NCI-H446 treated with DMSO at 0.1 percent for 48 hours (cell line): ENCODE data around the gene SPRTN.
"Not testable (repeated sequence)": the region's sequence is repeated elsewhere in the genome, so short reads cannot be mapped to it uniquely, and the experiment has no call there.

Source experiments
- DNase-seq: peaks from one replicate; lab custom pipeline; 2025; lab: John Stamatoyannopoulos, UW

The SPRTN gene

DNA sequence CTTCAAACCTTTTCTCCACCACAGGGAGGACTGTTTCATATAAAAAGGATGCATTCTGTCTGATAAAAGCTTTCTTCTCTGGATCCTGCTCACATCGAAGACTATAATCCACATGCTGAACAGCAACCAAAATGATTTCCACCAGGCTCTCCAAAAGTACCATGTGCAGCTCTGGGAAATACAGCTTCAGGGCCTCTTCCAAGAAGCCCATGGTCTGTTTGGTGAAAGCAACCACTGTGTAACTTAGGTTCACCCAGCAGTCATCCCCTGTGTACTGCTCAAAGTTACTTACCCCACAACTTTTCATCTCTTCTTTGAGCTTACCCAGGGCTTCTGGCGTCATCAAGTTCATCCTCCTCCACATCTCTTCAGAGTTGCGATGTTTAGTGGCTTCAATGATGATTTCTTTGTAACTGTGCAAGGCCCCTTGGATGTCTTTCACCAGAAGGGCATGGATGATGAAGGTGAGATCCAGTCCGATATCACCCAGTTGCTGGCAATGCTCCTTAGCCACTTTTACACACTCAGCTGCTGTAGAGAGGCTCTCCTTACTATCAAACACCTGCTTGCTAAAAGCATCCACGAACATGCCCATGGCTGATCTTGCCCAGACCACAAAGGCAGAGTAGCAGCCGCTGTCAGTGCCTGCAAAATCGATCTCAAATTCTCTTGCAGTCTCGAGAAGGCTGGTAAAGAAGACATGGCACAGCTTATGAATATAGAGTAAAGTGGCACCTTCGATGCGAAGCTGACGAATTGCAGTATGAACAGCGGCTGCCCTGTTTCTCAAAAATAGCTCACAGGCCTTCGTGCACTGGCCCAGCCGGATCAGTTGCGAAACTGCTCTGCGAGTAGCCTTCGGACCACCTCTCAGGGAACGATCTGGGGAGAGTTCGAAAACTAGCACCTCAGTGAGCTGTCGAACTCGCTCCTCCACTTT, 2.2 kb upstream of the SPRTN start:
- DNase-seq: no peak

DNA sequence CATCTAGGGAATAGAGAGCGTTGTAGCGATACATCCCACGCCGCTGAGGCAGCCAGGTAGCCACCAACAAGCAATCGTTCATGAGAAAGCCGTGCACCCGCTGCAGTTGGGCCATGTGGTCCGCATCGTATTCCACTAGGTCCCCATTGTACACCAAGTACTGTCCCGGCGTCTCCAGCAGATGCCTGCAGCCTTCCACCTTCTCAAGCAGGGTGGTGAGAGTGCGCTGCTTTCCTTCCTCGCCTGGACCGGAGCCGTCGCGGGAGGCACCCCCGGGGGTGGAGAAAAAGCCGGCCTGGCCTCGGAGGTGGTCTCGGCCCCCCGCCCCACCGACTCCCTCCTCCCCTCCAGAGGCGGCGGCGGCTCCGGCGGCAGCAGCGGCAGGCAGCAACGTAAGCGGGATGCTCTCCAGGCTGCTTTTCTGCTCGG, 1.0 kb upstream of the SPRTN start:
- DNase-seq: no peak

DNA sequence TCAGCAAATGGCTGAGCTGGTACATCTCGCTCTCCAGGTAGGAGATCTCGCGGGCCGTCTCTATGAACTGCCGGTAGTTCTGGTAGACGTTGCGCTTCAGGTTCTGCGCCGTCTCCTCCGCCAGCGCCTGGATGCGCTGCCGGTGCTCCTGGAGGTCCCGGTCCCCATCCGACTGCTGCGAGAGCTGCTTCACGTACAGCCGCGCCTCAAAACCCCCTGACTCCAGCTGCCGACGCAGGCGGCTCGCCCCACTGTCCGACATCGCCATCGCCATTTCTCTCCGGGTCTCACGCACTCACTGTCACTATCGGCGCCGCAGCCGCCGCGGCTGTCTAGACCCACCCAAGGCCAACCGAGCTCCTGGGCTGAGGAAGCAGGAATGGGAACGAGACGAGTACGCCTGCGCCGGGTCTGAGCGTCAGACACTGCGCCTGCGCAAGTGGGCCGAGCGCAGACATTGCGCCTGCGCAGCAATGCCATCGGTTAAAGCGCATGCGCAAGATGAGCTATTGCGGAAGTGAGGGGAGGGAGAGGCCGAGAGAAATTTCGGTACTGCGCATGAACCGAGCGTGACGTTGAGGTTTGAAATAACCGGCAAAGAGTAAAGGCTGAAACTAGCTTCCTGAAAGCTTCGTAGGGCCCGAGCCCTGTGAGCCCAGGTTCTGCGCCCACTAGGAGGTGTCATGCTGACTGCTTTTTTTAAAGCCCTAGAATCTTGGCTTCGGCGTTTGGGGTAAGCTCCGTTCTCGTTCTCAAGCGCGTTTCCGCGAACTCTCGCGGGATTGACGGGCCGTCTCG, 422 bp upstream of the SPRTN start, which contains the start of gene EXOC8:
TSS of gene EXOC8 (minus strand) at position 381 of the 798 bp plus-strand sequence. CDS start at position 274, 107 bp downstream.
- peak; percentile 94 for DNase-seq

DNA sequence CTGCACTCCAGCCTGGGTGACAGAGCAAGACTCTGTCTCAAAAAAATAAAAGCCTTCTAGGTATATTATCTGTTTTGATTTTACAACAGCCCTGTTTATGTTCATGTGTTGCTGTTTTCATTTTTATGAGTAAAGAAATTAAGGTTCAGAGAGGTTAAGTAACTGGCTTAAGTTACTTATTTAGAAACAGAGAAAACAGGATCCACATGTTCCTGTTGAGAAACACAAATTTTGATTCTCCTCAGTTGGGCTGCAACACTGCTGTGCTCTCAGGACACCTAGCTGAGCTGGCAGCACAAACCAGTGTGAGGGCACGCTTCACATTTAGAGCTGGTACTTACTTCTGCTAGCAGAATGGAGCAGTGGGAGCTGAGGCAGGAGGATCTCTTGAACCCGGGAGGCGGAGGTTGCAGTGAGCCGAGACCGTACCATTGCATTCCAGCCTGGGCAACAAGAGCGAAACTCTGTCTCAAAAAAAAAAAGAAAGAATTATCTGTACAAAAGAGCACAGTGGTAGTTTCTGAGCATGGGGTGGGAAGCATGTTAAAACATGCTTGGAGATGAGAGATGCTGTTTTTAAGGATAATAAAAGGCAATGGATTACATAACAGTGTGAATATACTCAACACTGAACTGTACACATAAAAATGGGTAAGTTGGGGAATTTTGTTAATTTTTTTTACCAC, 2.4 kb downstream of the SPRTN start:
- DNase-seq: no peak

DNA sequence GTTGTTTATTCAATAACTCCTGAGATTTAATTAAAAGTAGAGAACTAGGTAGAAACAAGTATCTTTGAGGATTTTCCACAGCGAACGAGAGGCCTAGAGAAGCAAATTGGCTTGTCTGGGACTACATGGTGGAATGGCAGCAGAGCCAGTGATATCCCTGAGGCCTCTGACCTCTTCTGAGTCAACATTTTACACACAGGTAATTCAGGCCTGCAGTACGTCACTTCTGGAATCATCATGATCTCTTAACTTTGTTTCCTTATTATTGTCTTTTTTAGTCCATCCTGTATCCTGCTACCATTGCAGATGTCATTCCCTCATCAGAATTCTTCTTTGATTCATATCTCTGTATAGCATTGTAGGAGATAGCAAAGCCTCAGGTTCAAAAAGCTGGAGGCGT, 9.9 kb downstream of the SPRTN start:
- no peak for DNase-seq

DNA sequence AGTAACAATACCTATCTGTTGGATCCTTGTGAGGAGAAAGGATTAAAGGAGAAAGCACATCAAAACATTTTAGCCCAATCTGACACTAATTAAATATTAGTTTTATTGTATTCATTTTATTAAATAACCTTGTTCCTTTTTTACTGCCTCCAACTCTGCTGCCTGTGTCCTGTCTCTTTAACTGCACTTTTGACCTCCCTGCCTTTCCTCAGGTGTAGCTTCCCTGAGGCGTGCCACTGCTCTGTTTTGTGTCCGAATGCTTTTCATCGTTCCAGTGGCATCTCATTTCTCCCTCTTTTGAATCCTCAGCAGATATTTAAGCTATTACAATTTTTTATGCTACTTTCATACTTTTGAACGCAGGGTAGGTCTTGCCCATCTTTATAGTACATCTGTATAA, 10.3 kb downstream of the SPRTN start:
- no peak for DNase-seq

DNA sequence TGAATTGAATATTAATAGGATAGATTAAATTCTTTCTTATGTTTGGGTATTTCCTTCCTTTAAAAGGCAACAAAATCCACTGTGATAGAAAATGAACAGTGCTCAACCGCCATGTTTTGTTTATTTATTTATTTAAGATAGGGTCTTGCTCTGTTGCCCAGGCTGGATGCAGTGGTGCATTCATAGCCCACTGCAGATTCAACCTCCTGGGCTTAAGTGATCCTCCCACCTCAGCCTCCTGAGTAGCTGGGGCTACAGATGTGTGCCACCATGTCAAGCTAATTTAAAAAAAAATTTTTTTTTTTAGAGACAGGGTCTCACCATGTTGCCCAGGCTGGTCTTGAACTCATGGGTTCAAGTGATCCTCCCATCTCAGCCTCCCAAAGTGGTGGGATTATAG, 10.8 kb downstream of the SPRTN start:
- DNase-seq: not testable (repeated sequence)

DNA sequence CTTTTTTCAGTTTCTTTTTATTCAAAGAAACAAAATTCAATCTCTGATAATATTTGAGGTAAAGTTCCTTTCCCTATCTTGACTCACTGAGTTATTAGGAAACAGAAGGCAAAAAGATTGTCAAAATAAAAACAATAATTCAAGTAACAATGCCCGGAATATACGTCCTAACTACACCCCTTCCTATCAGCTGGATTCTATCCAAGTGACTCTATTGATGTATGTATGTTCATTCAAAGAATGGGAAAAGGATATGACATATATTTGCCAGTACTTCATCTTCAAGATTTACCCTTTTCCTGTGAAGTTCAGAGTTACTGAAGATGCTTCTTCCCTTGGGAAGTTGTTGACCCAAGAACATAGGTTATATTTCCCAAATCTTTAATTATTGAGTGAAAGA, 13.7 kb downstream of the SPRTN start:
- DNase-seq: no peak

DNA sequence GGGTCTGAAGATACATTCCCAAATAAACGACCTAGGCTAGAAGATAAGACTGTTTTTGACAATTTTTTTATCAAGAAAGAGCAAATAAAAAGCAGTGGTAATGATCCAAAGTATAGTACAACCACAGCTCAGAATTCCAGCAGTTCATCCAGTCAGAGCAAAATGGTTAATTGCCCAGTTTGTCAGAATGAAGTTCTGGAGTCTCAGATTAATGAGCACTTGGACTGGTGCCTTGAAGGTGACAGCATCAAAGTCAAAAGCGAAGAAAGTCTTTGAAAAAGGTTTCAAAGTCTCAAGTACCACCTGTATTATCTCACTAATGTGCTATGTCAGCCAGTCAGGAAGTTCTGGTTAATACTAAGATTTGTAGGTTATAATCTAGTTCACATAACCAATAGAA, 15.0 kb downstream of the SPRTN start:
- DNase-seq: no peak

DNA sequence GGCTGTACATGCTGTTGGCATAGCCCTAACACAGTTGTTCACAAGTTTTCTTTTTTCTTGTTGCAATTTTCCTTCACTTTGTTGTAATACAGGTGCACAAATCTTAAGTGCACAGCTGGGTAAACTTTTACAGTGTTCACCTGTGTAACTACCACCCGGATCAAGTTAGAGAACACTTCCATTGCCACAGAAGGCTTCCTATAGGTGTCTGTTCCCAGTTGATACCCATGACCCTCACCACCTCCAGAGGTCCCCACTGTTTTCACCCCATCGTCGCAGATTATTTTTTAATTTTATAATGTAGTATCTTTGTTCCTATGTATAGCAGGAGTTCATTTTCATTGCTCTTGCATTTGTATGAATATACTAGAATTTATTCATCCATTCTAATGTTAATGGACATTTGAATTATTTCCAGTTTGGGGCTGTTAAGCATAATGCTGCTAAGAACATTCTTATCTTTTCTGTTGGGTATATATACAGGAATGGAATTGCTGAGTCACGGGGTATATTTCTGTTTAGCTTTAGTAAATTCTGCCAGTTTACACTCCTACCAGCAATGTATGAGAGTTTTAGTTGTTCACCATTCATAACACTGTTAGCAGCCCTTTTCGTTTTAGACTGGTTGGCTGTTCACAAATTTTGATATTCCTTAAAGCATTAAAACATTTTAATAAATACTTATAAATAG, 16.4 kb downstream of the SPRTN start:
- no peak for DNase-seq

DNA sequence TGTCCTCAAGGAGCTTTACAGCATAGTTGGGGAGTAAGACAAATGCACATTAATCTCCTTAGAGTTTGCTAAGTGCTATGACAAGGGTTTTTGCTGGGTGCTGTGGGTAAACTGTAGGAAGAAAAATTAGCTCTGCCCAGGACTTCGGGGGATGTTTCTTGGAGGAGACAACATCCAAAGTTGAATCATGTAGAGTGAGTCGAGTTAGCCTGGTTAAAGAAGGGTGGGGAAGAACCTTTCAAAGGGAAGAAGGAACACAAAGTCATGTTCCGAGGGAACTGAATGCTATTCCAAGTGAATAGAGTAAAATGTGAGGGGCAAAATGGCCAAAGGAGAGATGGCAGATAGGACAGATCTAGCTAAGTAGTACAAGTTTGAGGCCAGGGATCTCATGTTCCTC, 17.1 kb downstream of the SPRTN start:
- DNase-seq: no peak

DNA sequence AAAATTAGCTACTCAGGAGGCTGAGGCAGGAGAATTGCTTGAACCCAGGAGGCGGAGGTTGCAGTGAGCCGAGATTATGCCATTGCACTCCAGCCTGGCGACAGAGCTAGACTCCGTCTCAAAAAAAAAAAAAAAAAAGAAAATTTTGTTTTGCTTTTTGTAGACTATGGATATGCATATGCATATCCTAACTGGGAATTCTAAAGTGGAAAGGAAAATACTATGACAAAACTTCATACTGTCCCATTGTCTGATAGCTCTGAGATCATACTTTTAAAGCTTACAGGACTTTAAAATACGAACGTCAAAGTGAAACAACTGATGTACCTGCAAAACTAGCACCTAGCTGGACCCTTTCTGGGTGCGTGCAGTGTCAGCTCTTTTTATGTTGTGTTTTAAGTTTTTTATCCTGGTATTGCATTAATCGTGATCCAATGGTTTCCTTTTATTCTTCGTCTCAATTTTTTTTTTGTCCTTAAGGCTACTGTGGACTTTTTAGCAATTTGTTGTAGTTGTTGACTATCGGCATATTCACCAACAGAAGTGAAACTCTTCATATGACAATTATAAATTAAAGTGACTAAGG, 19.2 kb downstream of the SPRTN start:
- no peak for DNase-seq

DNA sequence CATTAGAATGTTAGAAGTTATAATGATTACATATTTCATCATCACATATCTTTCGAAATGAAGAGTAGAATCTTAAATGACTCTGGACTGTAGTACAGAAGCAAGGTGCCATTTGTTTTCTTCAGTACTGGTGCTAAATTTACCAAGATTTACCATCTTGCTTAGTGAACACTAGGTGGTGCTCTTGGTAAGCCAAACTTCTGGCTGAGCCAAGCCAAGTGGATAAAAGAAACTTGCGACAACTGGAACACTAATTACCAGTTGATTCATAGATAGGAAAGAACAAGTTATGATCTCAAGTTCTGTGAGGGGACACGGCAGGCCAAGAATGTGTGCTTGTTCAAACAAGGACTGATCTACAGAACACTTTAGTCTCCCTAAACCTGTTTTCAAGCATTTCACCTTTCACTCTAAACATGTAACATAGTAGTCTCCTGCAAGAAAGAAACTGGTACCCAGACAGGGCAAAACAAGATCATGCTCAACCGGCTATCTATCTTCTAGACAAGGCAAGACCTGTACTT, 19.8 kb downstream of the SPRTN start:
- DNase-seq: peak; percentile 50

DNA sequence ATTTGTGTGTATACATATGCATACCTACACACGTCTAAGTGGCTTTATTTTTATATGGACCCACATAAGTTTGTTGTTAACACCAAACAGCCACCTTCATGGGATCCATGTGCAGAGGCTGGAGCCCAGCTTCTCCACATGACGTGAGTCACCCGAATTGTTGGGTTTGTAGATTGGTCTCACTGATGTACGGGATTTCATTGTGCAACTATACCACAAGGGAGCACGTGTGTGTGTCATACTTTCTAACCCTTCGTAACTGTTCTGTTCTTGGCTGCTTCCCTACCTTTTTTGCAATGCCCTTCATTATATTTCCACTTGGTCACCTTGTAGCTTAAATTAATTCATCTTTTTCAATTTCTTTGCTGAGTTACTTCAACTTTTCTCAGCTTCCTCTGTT, 21.0 kb downstream of the SPRTN start:
- DNase-seq: no peak

DNA sequence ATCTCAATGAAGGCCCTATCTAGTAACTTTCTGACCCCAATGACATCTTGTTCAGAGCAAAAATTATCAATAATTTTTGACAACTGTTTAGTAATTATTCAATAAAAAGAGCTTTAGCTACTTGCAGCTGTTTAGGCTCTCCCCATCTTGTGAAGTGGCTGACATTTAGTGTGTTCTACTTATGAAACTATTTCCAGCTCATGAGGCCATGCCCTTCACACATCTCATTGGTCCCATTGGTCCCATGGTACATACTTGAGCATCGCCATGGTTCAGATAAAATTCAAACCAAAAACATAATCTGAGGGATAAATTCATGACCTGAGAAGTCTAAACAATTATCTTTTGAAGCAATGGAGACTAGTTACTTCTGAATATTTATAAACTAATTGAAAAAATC, 24.2 kb downstream of the SPRTN start:
- no peak for DNase-seq

DNA sequence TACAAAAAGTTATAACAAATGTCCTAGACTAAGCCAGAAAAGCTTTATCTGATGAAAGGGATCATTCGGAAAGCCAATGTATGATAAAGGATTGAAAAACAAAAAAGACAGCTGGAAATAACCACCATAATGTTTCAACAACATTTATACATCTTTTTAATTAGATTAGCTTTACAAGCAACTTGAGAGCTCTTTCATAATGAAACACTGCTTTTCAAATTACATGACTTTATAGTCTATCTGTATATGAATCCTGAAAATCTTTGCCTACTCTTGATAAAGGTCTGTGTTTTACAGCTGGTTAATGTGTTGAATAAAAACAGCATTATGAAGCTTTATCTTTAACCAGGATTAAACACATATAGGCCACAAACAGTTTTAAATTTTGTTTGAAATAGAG, 25.5 kb downstream of the SPRTN start:
- no peak for DNase-seq

DNA sequence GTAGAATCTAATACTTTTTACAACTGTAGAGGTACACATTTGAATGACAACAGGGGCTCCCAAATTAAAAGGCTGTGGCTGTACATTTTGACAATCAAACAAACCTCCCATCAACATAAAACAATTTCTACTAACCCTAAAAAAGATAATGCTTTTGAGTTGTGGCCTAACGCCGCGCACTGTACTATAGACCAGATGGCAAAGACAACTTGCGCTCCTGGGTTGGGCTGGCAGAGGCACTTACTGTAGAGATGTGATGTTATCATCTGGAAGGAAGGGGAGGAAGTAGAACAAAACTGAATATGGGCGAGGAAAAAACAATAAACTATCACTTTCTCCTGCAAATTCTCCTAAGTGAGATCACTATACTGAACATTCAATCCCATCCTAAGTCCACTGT, 26.1 kb downstream of the SPRTN start:
- no peak for DNase-seq

DNA sequence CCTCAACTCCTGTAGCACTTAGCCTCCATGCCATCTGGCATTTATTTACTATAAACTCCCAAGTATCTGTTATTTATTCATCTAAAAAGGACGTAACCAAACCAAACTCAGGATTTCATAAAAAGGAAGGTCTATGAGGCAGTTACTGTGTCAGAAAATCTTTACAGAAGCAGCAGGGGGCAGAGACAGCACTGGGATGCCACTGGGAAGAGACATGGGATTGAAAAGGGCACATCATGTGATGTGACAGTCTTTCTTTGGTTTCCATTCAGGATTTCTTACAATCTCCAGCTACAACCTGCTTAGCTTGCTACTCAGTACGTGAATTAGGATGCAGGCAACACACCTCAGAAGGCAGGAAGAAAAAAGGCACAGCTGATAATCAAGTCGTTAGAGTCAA, 31.2 kb downstream of the SPRTN start:
- no peak for DNase-seq

DNA sequence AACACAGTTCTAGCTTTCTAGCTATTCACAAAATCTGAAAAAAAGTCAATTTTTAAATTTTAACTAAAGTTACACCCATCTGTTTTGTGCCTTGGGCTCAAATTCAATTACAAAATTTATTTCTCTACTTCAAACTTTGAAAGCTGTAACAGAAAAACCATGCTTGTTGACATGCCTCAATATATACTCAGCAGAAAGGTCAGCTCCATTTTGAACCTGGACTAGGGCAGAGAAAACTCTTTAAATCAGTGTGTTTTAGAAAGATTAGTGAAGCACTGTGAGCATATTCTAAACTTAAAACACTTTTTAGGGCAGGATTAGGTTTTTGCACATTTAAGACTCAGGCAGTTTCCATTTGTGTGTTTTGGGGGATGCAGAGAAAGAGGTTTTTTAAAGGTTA, 34.4 kb downstream of the SPRTN start:
- DNase-seq: no peak

DNA sequence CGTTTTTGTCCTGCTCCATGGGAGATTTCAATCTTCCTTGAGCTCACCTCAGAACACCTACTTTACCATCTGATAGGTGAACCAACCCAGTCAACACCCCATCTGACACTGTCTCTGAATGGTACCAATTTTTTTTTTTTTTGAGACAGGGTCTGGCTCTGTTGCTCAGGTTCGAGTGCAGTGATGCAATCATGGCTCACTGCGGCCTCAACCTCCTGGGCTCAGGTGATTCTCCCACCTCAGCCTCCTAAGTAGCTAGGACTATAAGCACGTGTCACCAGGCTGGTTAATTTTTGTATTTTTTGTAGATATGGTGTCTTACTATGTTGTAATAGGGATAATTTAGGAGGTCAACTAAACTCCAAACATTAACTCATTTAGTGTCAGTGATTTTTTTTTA, 36.3 kb downstream of the SPRTN start:
- no peak for DNase-seq

DNA sequence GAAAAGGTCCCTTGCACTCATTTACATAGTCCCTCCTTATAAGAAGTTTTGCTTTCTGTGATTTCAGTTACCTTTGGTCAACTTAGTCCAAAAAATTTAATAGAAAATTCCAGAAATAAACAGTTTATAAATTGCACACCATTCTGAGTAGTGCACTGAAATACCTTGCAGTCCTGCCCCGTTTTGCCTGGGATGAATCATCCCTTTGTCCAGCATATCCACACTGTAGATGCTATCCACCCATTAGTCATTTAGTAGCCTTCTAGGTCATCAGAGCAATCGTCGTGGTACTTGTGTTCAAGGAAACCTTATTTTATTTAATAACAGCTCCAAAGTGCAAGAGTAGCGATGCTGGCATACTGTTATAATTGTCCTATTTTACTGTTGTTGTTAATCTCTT, 38.0 kb downstream of the SPRTN start:
- no peak for DNase-seq
